Measurements from ENCODE around the gene HPSE2.

Gene HPSE2

GRCh38 chr10:99125879-99126278, 109.8 kb downstream of the HPSE2 start:
- Histone ChIP-seq H2AFZ (no peak overlapping the region), H3K4me1 (no peaks in the 10 kb centered on the region), H3K4me3 (ENCODE audit: low read depth, low read length) (no peak overlapping the region), H3K79me2 (no peaks in the 10 kb centered on the region), H3K36me3 (ENCODE audit: control insufficient read depth, insufficient read depth, low read length) (no peaks in the 10 kb centered on the region), H3K27ac (no peak overlapping the region), H3K9ac (no peak overlapping the region), H3K4me2 (ENCODE audit: low read length) (no peak overlapping the region), H3K27me3 (ENCODE audit: control insufficient read depth, insufficient read depth, low read length) (no peaks in the 10 kb centered on the region), H3K9me3 (ENCODE audit: control insufficient read depth, low read length) (no peaks in the 10 kb centered on the region)
- TF ChIP-seq CTCF (IDR thresholded peaks at IDR 0.05) = no peak

GRCh38 chr10:99124376-99124775, 111.3 kb downstream of the HPSE2 start:
- no peak for TF ChIP-seq CTCF (IDR thresholded peaks at IDR 0.05)
- no peaks in the 10 kb centered on the region for H3K9me3 ChIP-seq (ENCODE audit: control insufficient read depth, low read length)
- H3K27ac ChIP-seq = no peak overlapping the region
- no peak overlapping the region for H3K4me3 ChIP-seq (ENCODE audit: low read depth, low read length)
- H3K4me2 ChIP-seq (ENCODE audit: low read length) = no peak overlapping the region
- no peaks in the 10 kb centered on the region for H3K4me1 ChIP-seq
- no peaks in the 10 kb centered on the region for H3K79me2 ChIP-seq
- H3K27me3 ChIP-seq (ENCODE audit: control insufficient read depth, insufficient read depth, low read length) = no peaks in the 10 kb centered on the region
- H3K9ac ChIP-seq = no peak overlapping the region
- no peaks in the 10 kb centered on the region for H3K36me3 ChIP-seq (ENCODE audit: control insufficient read depth, insufficient read depth, low read length)
- no peak overlapping the region for H2AFZ ChIP-seq

GRCh38 chr10:99123851-99124250, 111.8 kb downstream of the HPSE2 start:
- H3K27ac ChIP-seq = no peak overlapping the region
- H3K9me3 ChIP-seq (ENCODE audit: control insufficient read depth, low read length) = no peaks in the 10 kb centered on the region
- no peaks in the 10 kb centered on the region for H3K27me3 ChIP-seq (ENCODE audit: control insufficient read depth, insufficient read depth, low read length)
- no peak overlapping the region for H3K9ac ChIP-seq
- H3K4me2 ChIP-seq (ENCODE audit: low read length) = no peak overlapping the region
- no peaks in the 10 kb centered on the region for H3K4me1 ChIP-seq
- TF ChIP-seq CTCF (IDR thresholded peaks at IDR 0.05) = no peak
- no peak overlapping the region for H2AFZ ChIP-seq
- no peaks in the 10 kb centered on the region for H3K79me2 ChIP-seq
- no peaks in the 10 kb centered on the region for H3K36me3 ChIP-seq (ENCODE audit: control insufficient read depth, insufficient read depth, low read length)
- H3K4me3 ChIP-seq (ENCODE audit: low read depth, low read length) = no peak overlapping the region

GRCh38 chr10:99123336-99123735, 112.3 kb downstream of the HPSE2 start:
- Histone ChIP-seq H3K27me3 (ENCODE audit: control insufficient read depth, insufficient read depth, low read length) (no peaks in the 10 kb centered on the region), H3K4me3 (ENCODE audit: low read depth, low read length) (no peak overlapping the region), H3K9me3 (ENCODE audit: control insufficient read depth, low read length) (no peaks in the 10 kb centered on the region), H3K79me2 (no peaks in the 10 kb centered on the region), H2AFZ (no peak overlapping the region), H3K27ac (no peak overlapping the region), H3K4me1 (no peaks in the 10 kb centered on the region), H3K4me2 (ENCODE audit: low read length) (no peak overlapping the region), H3K9ac (no peak overlapping the region), H3K36me3 (ENCODE audit: control insufficient read depth, insufficient read depth, low read length) (no peaks in the 10 kb centered on the region)
- no peak for TF ChIP-seq CTCF (IDR thresholded peaks at IDR 0.05)

- H3K27me3 ChIP-seq (ENCODE audit: control insufficient read depth, insufficient read depth, low read length) = no peaks in the 10 kb centered on the region
- no peak overlapping the region for H3K4me2 ChIP-seq (ENCODE audit: low read length)
- H2AFZ ChIP-seq = no peak overlapping the region
- no peak for TF ChIP-seq CTCF (IDR thresholded peaks at IDR 0.05)
- no peaks in the 10 kb centered on the region for H3K4me1 ChIP-seq
- H3K27ac ChIP-seq = no peak overlapping the region
- no peak overlapping the region for H3K4me3 ChIP-seq (ENCODE audit: low read depth, low read length)
- no peak overlapping the region for H3K9ac ChIP-seq
- H3K9me3 ChIP-seq (ENCODE audit: control insufficient read depth, low read length) = no peaks in the 10 kb centered on the region
- no peaks in the 10 kb centered on the region for H3K79me2 ChIP-seq
- H3K36me3 ChIP-seq (ENCODE audit: control insufficient read depth, insufficient read depth, low read length) = no peaks in the 10 kb centered on the region
Observed at GRCh38 chr10:99119258-99119748, 116.3 kb downstream of the HPSE2 start.

Data from parathyroid adenoma (tissue), 2 donors.